SK-N-MC (cell line): ENCODE data around the gene ADGRD2.

ENCODE experiments used
- DNase-seq: peaks from one replicate; pipeline ENCODE4 v3.0.0-alpha.2; 2011; ENCODE audit warnings: low read depth, low spot score
- H3K27ac ChIP-seq: fragments of 200-600 bp; sonication (generic); 2 replicates; pipeline ENCODE4 v1.5.1; 2016; ENCODE audit warnings: mixed run types
- H3K36me3 ChIP-seq: fragments of 200-600 bp; sonication (generic); 2 replicates; pipeline ENCODE4 v1.6.1; 2017; ENCODE audit warnings: antibody characterized with exemption, low read length, mixed read lengths; ENCODE audit not compliant: insufficient read depth
- H3K4me3 ChIP-seq: fragments of 200-600 bp; sonication (generic); 2 replicates; pipeline ENCODE4 v1.5.1; 2016
- H3K9ac ChIP-seq: fragments of 200-600 bp; sonication (generic); 2 replicates; pipeline ENCODE4 v1.8.0; 2017; ENCODE audit warnings: mixed run types, mixed read lengths; ENCODE audit not compliant: insufficient read length
- H3K9me3 ChIP-seq: fragments of 200-600 bp; sonication (generic); 2 replicates; pipeline ENCODE4 v1.6.1; 2017; ENCODE audit warnings: low read depth, mild to moderate bottlenecking, antibody characterized with exemption, low read length, moderate library complexity, mixed read lengths
- EZH2 ChIP-seq: fragments of 200-600 bp; sonication (generic); IDR thresholded peaks from one replicate; pipeline ENCODE4 v1.6.1; 2017; ENCODE audit warnings: antibody characterized with exemption
- FOXP2 ChIP-seq: optimal IDR thresholded peaks from 2 replicates; pipeline ENCODE3; 2011; ENCODE audit warnings: mild to moderate bottlenecking, moderate library complexity; ENCODE audit not compliant: insufficient read depth; ENCODE audit errors: extremely low read length, control extremely low read depth
- POLR2AphosphoS5 ChIP-seq: IDR thresholded peaks from 2 replicates; pipeline ENCODE4 v1.6.1; 2012; ENCODE audit warnings: mild to moderate bottlenecking, low read depth, low read length, borderline replicate concordance

The ADGRD2 gene

DNA sequence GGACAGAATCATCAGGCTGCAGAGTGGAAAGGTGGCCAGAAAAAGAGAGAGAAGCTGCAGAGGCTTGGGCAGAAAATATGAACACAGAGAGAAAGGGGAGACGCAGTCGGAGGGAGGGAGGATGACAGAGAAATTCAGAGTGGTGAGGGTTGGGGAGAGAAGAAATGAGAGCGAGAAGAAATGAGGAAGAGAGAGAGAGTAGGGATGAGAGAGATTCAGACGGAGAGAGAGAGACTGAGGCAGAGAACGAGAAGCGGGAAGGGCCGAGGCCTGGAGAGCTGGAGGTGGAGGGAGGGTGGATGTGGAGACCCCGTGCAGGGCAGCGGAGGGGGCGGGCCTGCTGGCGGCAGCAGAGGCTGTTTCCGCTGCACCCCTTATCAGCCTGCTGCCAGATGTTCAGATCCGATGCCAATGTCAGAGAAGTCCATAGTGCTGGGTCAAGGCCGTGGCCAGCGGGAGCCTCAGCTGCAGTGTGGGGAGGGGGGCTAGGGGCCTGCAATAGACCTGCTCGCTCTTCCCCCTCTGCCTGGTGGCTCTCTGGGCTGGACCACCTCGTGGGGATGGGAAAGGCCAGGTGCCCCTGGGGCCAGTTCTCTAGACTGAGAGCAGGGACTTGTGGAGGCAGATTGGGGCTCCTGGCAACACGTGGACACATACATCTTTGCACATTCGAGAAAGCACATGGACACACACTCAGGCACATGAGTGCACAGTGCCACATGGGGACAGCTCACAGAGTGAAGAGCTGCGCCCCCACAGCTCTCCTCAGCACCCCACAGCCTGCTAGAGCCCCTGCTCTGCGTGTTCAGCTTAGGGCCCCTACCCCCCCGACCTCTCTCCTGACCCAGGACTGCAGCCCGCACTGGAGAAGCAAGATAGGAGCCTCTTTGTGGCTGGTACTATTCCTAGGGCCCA is 61.9 kb downstream of the ADGRD2 start:
- TF ChIP-seq FOXP2 (no peak), POLR2AphosphoS5 (no peak), EZH2 (no peak)
- H3K9ac ChIP-seq = no peak overlapping the region
- no peak overlapping the region for H3K27ac ChIP-seq
- DNase-seq = no peak
- H3K9me3 ChIP-seq = no peaks in the 10 kb centered on the region
- no peak overlapping the region for H3K4me3 ChIP-seq
- H3K36me3 ChIP-seq = no peaks in the 10 kb centered on the region

DNA sequence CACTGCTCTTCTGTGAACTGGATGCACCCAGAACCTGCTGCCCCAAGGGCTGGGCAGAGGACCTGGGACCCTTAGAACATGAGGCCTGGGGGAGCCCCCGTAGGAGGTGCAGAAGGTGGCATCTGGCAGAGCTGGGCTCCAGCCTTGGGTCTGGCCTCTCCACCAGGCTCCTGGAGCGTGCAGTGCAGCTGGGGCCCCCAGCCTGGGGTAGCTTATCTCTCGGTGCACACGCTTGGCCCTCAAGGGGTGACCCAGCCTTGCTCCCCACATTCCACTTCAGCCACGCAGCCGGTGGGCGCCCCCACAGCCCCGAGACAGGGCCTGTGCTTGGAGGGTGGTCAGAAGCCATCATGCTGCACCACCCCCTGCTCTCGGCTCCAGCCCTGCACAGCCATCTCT is 62.6 kb downstream of the ADGRD2 start:
- Histone ChIP-seq H3K27ac (no peak overlapping the region), H3K4me3 (no peak overlapping the region), H3K9me3 (no peaks in the 10 kb centered on the region), H3K9ac (no peak overlapping the region), H3K36me3 (no peaks in the 10 kb centered on the region)
- DNase-seq = no peak
- no peak for TF ChIP-seq EZH2
- TF ChIP-seq FOXP2 = no peak
- no peak for TF ChIP-seq POLR2AphosphoS5

DNA sequence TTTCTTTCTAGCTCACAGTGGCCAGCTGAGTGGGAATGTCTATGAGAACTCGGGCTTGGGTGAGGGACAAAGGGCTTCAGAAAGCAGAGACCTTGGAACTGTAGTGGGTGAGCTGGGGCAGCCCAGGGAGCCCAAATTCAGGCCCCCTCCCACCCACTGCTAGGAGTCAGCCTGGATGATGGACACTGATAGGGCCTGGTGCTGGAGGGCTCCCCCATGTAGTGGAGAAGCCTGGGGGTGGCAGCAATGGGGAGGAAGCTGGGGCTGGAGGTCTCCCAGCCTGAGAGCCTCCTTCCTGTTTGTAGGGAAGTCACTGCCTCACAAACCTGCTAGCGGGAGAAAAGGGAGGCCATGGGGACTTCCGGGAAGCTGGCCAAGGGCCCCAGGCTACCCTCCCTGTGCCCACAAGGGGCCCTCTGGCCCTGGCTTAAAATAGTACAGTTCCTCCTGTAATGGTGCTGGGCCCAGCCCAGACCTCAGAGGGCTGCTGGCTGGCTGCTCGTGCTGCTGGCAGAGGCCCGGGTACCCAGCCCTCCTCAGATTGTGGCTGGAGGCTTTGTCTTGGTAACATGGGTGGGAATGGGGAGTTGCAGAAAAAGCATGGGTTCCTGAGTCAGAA is 63.2 kb downstream of the ADGRD2 start:
- Histone ChIP-seq H3K36me3 (no peaks in the 10 kb centered on the region), H3K27ac (no peak overlapping the region), H3K4me3 (no peak overlapping the region), H3K9me3 (no peaks in the 10 kb centered on the region), H3K9ac (no peak overlapping the region)
- DNase-seq = no peak
- no peak for TF ChIP-seq EZH2
- no peak for TF ChIP-seq FOXP2
- TF ChIP-seq POLR2AphosphoS5 = no peak

DNA sequence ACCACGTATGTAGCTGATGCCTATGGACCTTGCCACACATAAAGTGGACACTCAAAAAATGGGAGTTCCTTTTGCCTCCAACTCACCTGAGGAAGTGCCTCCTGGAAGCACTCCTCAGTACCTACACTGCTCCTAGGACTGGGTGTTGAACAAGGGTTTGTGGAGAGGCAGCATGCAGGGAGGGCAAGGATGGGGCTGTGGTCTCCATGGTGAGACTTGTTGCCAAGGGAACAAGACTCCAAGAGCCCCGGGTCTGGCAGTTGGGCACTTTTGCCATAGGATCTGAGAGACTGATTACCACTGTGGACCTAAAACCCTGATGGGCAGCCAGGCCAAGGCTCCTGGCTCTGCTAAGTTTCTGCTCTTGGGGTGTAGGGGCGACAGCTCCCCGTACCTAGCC is 63.9 kb downstream of the ADGRD2 start:
- H3K4me3 ChIP-seq = no peak overlapping the region
- no peak for TF ChIP-seq EZH2
- TF ChIP-seq FOXP2 = no peak
- no peak for TF ChIP-seq POLR2AphosphoS5
- DNase-seq = no peak
- no peaks in the 10 kb centered on the region for H3K9me3 ChIP-seq
- no peak overlapping the region for H3K9ac ChIP-seq
- no peaks in the 10 kb centered on the region for H3K36me3 ChIP-seq
- no peak overlapping the region for H3K27ac ChIP-seq

DNA sequence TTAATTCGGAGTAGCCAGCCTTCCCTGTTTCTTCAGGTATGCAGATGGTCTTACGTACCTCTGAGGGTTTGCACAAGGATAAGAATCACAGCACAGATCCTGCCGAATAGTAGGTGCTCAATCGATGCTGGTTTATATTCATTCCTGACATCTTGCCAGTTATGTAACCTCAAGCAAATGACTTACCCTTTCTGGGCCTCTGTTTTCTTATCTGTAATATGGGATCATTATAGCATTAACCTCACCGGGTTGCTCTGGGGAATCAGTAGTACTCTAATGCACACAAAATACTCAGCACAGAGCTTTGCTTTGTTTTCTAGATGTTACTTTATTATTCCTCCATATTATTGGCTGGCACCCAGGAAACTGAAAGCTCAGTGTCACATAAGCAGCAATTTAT is 64.6 kb downstream of the ADGRD2 start:
- Histone ChIP-seq H3K36me3 (no peaks in the 10 kb centered on the region), H3K9me3 (no peaks in the 10 kb centered on the region), H3K9ac (no peak overlapping the region), H3K27ac (no peak overlapping the region), H3K4me3 (no peak overlapping the region)
- TF ChIP-seq POLR2AphosphoS5 (no peak), EZH2 (no peak), FOXP2 (no peak)
- no peak for DNase-seq

DNA sequence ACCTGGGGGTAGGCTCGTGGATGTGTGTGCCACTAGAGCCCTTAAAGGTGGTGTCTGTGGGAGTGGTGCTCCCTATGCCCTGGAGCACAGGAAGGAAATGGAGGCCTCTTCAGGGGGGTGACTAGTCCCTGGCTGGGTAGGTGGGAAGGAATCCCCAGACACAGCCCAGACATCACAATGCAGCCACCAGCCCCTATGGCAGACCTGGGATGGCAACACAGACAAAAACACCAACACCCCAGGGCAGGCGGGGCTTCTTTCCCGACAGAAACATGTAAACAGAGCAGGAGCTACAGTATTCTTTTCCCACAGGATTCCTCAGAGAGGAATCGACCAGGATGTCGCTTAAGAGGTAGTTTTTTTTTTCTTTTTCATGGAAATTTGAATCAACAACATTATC is 67.3 kb downstream of the ADGRD2 start:
- Histone ChIP-seq H3K36me3 (no peaks in the 10 kb centered on the region), H3K27ac (no peak overlapping the region), H3K4me3 (no peak overlapping the region), H3K9me3 (no peaks in the 10 kb centered on the region), H3K9ac (no peak overlapping the region)
- DNase-seq = no peak
- no peak for TF ChIP-seq POLR2AphosphoS5

DNA sequence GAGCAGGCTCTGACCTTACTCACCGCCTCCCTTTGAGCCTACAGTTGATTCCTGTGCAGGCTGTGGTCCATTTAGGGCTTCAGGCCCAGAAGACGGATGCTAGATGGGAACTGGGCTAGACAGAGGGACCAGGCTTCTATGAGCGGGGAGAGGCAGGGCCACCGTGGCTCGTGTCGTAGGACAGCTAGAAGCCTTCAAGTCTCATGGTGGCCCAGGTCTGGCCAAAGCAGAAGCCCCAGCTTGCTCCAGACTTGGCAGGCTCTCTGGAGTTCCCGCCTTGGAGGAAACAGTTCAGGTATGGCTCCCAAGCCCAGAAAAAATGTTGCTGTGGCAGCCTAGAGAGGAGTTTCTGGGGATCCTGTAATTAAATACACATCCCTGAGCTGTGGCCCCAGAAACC is 67.9 kb downstream of the ADGRD2 start:
- Histone ChIP-seq H3K9ac (no peak overlapping the region), H3K36me3 (no peaks in the 10 kb centered on the region), H3K27ac (no peak overlapping the region), H3K9me3 (no peaks in the 10 kb centered on the region), H3K4me3 (no peak overlapping the region)
- DNase-seq = no peak
- TF ChIP-seq EZH2 (no peak), POLR2AphosphoS5 (no peak), FOXP2 (no peak)

DNA sequence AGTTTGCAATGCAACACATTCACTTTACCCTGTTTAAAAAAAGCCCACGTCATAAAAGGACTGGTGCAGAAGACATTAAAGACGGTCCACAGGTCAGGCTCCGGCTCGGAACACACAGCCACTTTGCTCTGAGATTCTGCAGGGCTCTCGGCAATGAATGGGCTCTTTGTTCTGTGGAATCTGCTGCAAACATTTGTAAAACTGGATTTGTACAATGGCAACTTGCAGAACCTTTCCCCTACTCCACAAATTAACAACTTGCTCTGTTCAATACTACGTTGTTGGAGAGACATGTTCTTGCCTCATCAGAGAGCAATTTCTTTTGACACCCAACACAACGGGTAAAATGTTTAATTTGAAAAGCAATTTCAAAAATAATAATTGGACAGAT is 70.0 kb downstream of the ADGRD2 start:
- TF ChIP-seq POLR2AphosphoS5 = no peak
- TF ChIP-seq EZH2 = no peak
- TF ChIP-seq FOXP2 = no peak
- no peak for DNase-seq
- Histone ChIP-seq H3K4me3 (no peak overlapping the region), H3K9ac (no peak overlapping the region), H3K36me3 (no peaks in the 10 kb centered on the region), H3K9me3 (no peaks in the 10 kb centered on the region), H3K27ac (no peak overlapping the region)
